ENCODE data around the gene COL18A1.

DNA sequence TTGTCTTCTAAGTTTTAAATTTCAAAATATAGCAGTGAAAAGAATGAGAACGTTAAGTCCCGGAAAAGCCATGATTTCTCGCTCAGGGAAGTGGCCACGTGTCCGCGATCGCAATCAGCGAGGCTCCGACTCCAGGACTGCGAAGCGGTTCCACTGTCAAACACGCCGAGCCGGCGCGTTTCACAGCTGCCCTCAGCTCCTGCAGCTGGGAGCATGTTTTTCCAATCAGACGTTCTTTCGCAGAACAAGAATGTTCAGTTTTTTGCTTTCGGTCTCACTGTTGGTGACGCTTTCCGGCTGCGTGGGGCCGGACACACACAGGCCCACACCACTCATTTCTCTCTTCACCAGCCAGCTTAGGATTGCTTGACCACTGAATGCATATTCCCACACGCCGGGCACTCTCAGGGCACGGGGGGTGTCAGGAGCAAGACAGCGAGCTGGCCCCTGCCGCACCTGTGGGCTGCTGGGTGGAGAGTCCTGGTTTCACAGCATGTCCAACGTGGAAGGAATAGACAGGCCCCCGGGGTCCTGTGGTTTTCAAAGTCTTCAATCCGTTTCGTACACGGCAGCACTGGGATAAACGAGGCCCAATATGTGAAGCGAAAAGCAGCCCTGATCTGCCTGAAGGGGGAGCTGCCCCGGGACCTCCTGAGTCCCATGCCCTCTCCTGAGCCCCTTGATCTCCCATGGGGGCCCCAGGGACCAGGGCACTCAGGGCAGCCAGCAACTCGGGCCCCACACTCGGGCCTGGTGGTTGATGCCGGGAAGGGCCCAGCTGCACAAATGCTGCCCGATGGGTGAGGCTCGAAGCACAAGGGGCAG is 47.3 kb upstream of the COL18A1 start:
- no peak for TF ChIP-seq POLR2A (IDR thresholded peaks at IDR 0.05; ENCODE audit: extremely low read depth, insufficient read length)
- TF ChIP-seq, protein P1, sequence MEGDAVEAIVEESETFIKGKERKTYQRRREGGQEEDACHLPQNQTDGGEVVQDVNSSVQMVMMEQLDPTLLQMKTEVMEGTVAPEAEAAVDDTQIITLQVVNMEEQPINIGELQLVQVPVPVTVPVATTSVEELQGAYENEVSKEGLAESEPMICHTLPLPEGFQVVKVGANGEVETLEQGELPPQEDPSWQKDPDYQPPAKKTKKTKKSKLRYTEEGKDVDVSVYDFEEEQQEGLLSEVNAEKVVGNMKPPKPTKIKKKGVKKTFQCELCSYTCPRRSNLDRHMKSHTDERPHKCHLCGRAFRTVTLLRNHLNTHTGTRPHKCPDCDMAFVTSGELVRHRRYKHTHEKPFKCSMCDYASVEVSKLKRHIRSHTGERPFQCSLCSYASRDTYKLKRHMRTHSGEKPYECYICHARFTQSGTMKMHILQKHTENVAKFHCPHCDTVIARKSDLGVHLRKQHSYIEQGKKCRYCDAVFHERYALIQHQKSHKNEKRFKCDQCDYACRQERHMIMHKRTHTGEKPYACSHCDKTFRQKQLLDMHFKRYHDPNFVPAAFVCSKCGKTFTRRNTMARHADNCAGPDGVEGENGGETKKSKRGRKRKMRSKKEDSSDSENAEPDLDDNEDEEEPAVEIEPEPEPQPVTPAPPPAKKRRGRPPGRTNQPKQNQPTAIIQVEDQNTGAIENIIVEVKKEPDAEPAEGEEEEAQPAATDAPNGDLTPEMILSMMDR (IDR thresholded peaks at IDR 0.05; ENCODE audit: low read depth, low read length), result no peak
- no peak for TF ChIP-seq MYC (IDR thresholded peaks at IDR 0.05; ENCODE audit: low read depth, low read length)
- TF ChIP-seq, protein P2, sequence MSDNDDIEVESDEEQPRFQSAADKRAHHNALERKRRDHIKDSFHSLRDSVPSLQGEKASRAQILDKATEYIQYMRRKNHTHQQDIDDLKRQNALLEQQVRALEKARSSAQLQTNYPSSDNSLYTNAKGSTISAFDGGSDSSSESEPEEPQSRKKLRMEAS (IDR thresholded peaks at IDR 0.05; ENCODE audit: low read depth, low read length), result no peak

Data from NB4 (cell line).